ENCODE results near the gene TAF6L.
"Not testable (repeated sequence)": the region's sequence is repeated elsewhere in the genome, so short reads cannot be mapped to it uniquely, and the experiment has no call there.

The TAF6L gene

GRCh38 chr11:62810748-62811147 lies 39.6 kb downstream of the TAF6L start:
- H3K9me3 ChIP-seq (ENCODE audit: control insufficient read depth, low read length): no peaks in the 10 kb centered on the region
- H3K4me1 ChIP-seq (ENCODE audit: control insufficient read depth, insufficient read depth, low read length, poor library complexity, severe bottlenecking): peaks cover 14% of the 10 kb centered on the region
- H3K36me3 ChIP-seq (ENCODE audit: control insufficient read depth, insufficient read depth, low read length): peaks cover 42% of the 10 kb centered on the region
- H3K4me3 ChIP-seq (ENCODE audit: extremely low read depth, insufficient read depth, low read length, poor library complexity, severe bottlenecking): no peak overlapping the region
- 82 to 100% methylated on average over 1 of the region's 1 CpG for WGBS, 2 experiments (ENCODE audit: insufficient coverage in 2 of 2)
- no peak overlapping the region for H3K27ac ChIP-seq (ENCODE audit: low read depth, low read length, severe bottlenecking)

GRCh38 chr11:62811659-62812058 lies 40.5 kb downstream of the TAF6L start:
- Histone ChIP-seq H3K9me3 (ENCODE audit: control insufficient read depth, low read length) (no peaks in the 10 kb centered on the region), H3K4me3 (ENCODE audit: extremely low read depth, insufficient read depth, low read length, poor library complexity, severe bottlenecking) (no peak overlapping the region), H3K36me3 (ENCODE audit: control insufficient read depth, insufficient read depth, low read length) (peaks cover 51% of the 10 kb centered on the region), H3K27ac (ENCODE audit: low read depth, low read length, severe bottlenecking) (no peak overlapping the region), H3K4me1 (ENCODE audit: control insufficient read depth, insufficient read depth, low read length, poor library complexity, severe bottlenecking) (peaks cover 8% of the 10 kb centered on the region)
- 100% methylated on average over 2 of the region's 2 CpGs for WGBS, 2 experiments (ENCODE audit: insufficient coverage in 2 of 2)

- Histone ChIP-seq H3K4me3 (ENCODE audit: extremely low read depth, insufficient read depth, low read length, poor library complexity, severe bottlenecking) (no peak overlapping the region), H3K9me3 (ENCODE audit: control insufficient read depth, low read length) (no peaks in the 10 kb centered on the region), H3K27ac (ENCODE audit: low read depth, low read length, severe bottlenecking) (no peak overlapping the region), H3K4me1 (ENCODE audit: control insufficient read depth, insufficient read depth, low read length, poor library complexity, severe bottlenecking) (no peaks in the 10 kb centered on the region), H3K36me3 (ENCODE audit: control insufficient read depth, insufficient read depth, low read length) (peaks cover 75% of the 10 kb centered on the region)
- 78 to 91% methylated on average over 1 to 4 of the region's 8 CpGs for WGBS, 2 experiments (ENCODE audit: insufficient coverage in 2 of 2)
Observed at GRCh38 chr11:62816557-62816956, 45.4 kb downstream of the TAF6L start.

GRCh38 chr11:62817129-62817528 lies 45.9 kb downstream of the TAF6L start:
- Histone ChIP-seq H3K36me3 (ENCODE audit: control insufficient read depth, insufficient read depth, low read length) (peaks cover 81% of the 10 kb centered on the region), H3K4me3 (ENCODE audit: extremely low read depth, insufficient read depth, low read length, poor library complexity, severe bottlenecking) (no peak overlapping the region), H3K27ac (ENCODE audit: low read depth, low read length, severe bottlenecking) (no peak overlapping the region), H3K9me3 (ENCODE audit: control insufficient read depth, low read length) (no peaks in the 10 kb centered on the region), H3K4me1 (ENCODE audit: control insufficient read depth, insufficient read depth, low read length, poor library complexity, severe bottlenecking) (no peaks in the 10 kb centered on the region)
- whole genome bisulfite sequencing, 2 experiments (ENCODE audit: insufficient coverage in 2 of 2): 91 to 94% methylated on average over 4 of the region's 4 CpGs

- Histone ChIP-seq H3K27ac (ENCODE audit: low read depth, low read length, severe bottlenecking) (no peak overlapping the region), H3K4me3 (ENCODE audit: extremely low read depth, insufficient read depth, low read length, poor library complexity, severe bottlenecking) (no peak overlapping the region), H3K36me3 (ENCODE audit: control insufficient read depth, insufficient read depth, low read length) (peaks cover 87% of the 10 kb centered on the region), H3K4me1 (ENCODE audit: control insufficient read depth, insufficient read depth, low read length, poor library complexity, severe bottlenecking) (no peaks in the 10 kb centered on the region), H3K9me3 (ENCODE audit: control insufficient read depth, low read length) (no peaks in the 10 kb centered on the region)
- 89 to 95% methylated on average over 2 of the region's 3 CpGs for WGBS, 2 experiments (ENCODE audit: insufficient coverage in 2 of 2)
Observed at GRCh38 chr11:62823677-62824076, 52.5 kb downstream of the TAF6L start.

GRCh38 chr11:62828130-62828529 lies 56.9 kb downstream of the TAF6L start:
- not testable (repeated sequence) for H3K9me3 ChIP-seq (ENCODE audit: control insufficient read depth, low read length); H3K27ac ChIP-seq (ENCODE audit: low read depth, low read length, severe bottlenecking); H3K4me3 ChIP-seq (ENCODE audit: extremely low read depth, insufficient read depth, low read length, poor library complexity, severe bottlenecking); H3K4me1 ChIP-seq (ENCODE audit: control insufficient read depth, insufficient read depth, low read length, poor library complexity, severe bottlenecking)
- peaks cover 69% of the 10 kb centered on the region for H3K36me3 ChIP-seq (ENCODE audit: control insufficient read depth, insufficient read depth, low read length)
- 93 to 98% methylated on average over 6 to 7 of the region's 8 CpGs for WGBS, 2 experiments (ENCODE audit: insufficient coverage in 2 of 2)

GRCh38 chr11:62830904-62831519 lies 59.8 kb downstream of the TAF6L start:
- peak overlapping the region; percentile 100 for H3K27ac ChIP-seq (ENCODE audit: low read depth, low read length, severe bottlenecking)
- H3K9me3 ChIP-seq (ENCODE audit: control insufficient read depth, low read length): no peaks in the 10 kb centered on the region
- 0% methylated on average over 7 to 24 of the region's 33 CpGs for WGBS, 2 experiments (ENCODE audit: insufficient coverage in 2 of 2)
- peaks cover 68% of the 10 kb centered on the region for H3K36me3 ChIP-seq (ENCODE audit: control insufficient read depth, insufficient read depth, low read length)
- peaks cover 8% of the 10 kb centered on the region for H3K4me1 ChIP-seq (ENCODE audit: control insufficient read depth, insufficient read depth, low read length, poor library complexity, severe bottlenecking)
- H3K4me3 ChIP-seq (ENCODE audit: extremely low read depth, insufficient read depth, low read length, poor library complexity, severe bottlenecking): peak overlapping the region; percentile 85

- WGBS, 2 experiments (ENCODE audit: insufficient coverage in 2 of 2): 0% methylated on average over 32 to 49 of the region's 65 CpGs
- peak within 1 kb of the TSS; percentile 100 for H3K27ac ChIP-seq (ENCODE audit: low read depth, low read length, severe bottlenecking)
- H3K4me1 ChIP-seq (ENCODE audit: control insufficient read depth, insufficient read depth, low read length, poor library complexity, severe bottlenecking): peaks cover 8% of the 10 kb centered on the region
- peaks cover 71% of the 10 kb centered on the region for H3K36me3 ChIP-seq (ENCODE audit: control insufficient read depth, insufficient read depth, low read length)
- H3K4me3 ChIP-seq (ENCODE audit: extremely low read depth, insufficient read depth, low read length, poor library complexity, severe bottlenecking): peak within 1 kb of the TSS; percentile 85
- no peaks in the 10 kb centered on the region for H3K9me3 ChIP-seq (ENCODE audit: control insufficient read depth, low read length)
Observed at GRCh38 chr11:62831520-62832335, 60.5 kb downstream of the TAF6L start, which contains the start of gene STX5. Gene STX5, minus strand, starts transcription at chr11:62832051. Its CDS starts 808 bp downstream, at chr11:62831243.

GRCh38 chr11:62832336-62833234 lies 61.4 kb downstream of the TAF6L start, which contains the start of gene TEX54:
Gene TEX54, minus strand, starts transcription at chr11:62832841.
- WGBS, 2 experiments (ENCODE audit: insufficient coverage in 2 of 2): 19 to 25% methylated on average over 34 to 38 of the region's 40 CpGs
- Histone ChIP-seq H3K9me3 (ENCODE audit: control insufficient read depth, low read length) (no peaks in the 10 kb centered on the region), H3K4me3 (ENCODE audit: extremely low read depth, insufficient read depth, low read length, poor library complexity, severe bottlenecking) (peak within 1 kb of the TSS; percentile 85), H3K4me1 (ENCODE audit: control insufficient read depth, insufficient read depth, low read length, poor library complexity, severe bottlenecking) (peaks cover 8% of the 10 kb centered on the region), H3K36me3 (ENCODE audit: control insufficient read depth, insufficient read depth, low read length) (peaks cover 69% of the 10 kb centered on the region), H3K27ac (ENCODE audit: low read depth, low read length, severe bottlenecking) (peak within 1 kb of the TSS; percentile 100)

- Histone ChIP-seq H3K4me1 (ENCODE audit: control insufficient read depth, insufficient read depth, low read length, poor library complexity, severe bottlenecking) (peaks cover 10% of the 10 kb centered on the region), H3K36me3 (ENCODE audit: control insufficient read depth, insufficient read depth, low read length) (peaks cover 54% of the 10 kb centered on the region), H3K4me3 (ENCODE audit: extremely low read depth, insufficient read depth, low read length, poor library complexity, severe bottlenecking) (no peak overlapping the region), H3K27ac (ENCODE audit: low read depth, low read length, severe bottlenecking) (no peak overlapping the region), H3K9me3 (ENCODE audit: control insufficient read depth, low read length) (no peaks in the 10 kb centered on the region)
- 89 to 98% methylated on average over 7 of the region's 8 CpGs for WGBS, 2 experiments (ENCODE audit: insufficient coverage in 2 of 2)
Observed at GRCh38 chr11:62835336-62835735, 64.1 kb downstream of the TAF6L start.

Data from mesodermal cell (in vitro differentiated cells).